B cell (primary cell): Measurements from ENCODE around the gene DUSP7. TPM values are rescaled to one million over a fixed set of nuclear protein-coding genes. Genes with fewer than 3 reads are reported as not detected.

ENCODE experiments used
- ATAC-seq: fragments of 200-7000 bp; cut with Tn5 transposase; one replicate; pipeline ENCODE4 v1.10.0; 2021; ENCODE audit warnings: low read depth, mild to moderate bottlenecking, moderate number of reproducible peaks, moderate library complexity
- CTCF ChIA-PET: fragments of 350-600 bp; sonication (Branson Sonifier 250); formaldehyde crosslinking; loops from one replicate; lab custom pipeline; 2021; ENCODE audit warnings: antibody characterized with exemption, inconsistent platforms; lab: Charles Lee
- POLR2A ChIA-PET: fragments of 350-600 bp; sonication (Branson Sonifier 250); formaldehyde crosslinking; loops from one replicate; lab custom pipeline; 2021; ENCODE audit warnings: antibody characterized with exemption; lab: Charles Lee
- DNase-seq: peaks from one replicate; pipeline ENCODE4 v3.0.0; 2013
- H2AFZ ChIP-seq: 2 replicates; pipeline ENCODE4 v1.6.1; 2012; ENCODE audit warnings: mild to moderate bottlenecking, low read depth, low read length; ENCODE audit not compliant: insufficient read depth, poor library complexity, severe bottlenecking
- H3K27ac ChIP-seq, 2 donors: 1 replicate in 1 of 2; 2 replicates in 1 of 2; pipeline ENCODE4 v1.5.1; 2012 to 2013; ENCODE audit warnings: low read length in 2 of 2, mild to moderate bottlenecking in 2 of 2, moderate library complexity in 1 of 2
- H3K27me3 ChIP-seq, 4 experiments: fragments of 200-600 bp in 1 of 4; sonication (generic) in 1 of 4; replicated peaks in 1 of 4; 1 replicate in 2 of 4; 2 replicates in 2 of 4; pipeline versions ENCODE4 v1.6.1 to v1.7.0; 2013 to 2016; ENCODE audit warnings: low read length in 3 of 4, mild to moderate bottlenecking in 2 of 4, mixed read lengths in 1 of 4, moderate library complexity in 1 of 4; ENCODE audit not compliant: insufficient read depth in 4 of 4, control insufficient read depth in 3 of 4; ENCODE audit errors: control extremely low read depth in 1 of 4
- H3K36me3 ChIP-seq, 2 experiments: replicated peaks in 1 of 2; 1 replicate in 1 of 2; 2 replicates in 1 of 2; pipeline versions ENCODE4 v1.6.1 to v1.7.1; 2013; ENCODE audit warnings: low read length in 1 of 2; ENCODE audit not compliant: insufficient read depth in 2 of 2, control insufficient read depth in 1 of 2; ENCODE audit errors: control extremely low read depth in 1 of 2, extremely low read depth in 1 of 2
- H3K4me1 ChIP-seq, 2 donors: fragments of 200-600 bp in 1 of 2; sonication (generic) in 1 of 2; 1 replicate in 1 of 2; 2 replicates in 1 of 2; pipeline versions ENCODE4 v1.5.1 to v1.6.1; 2013 to 2017; ENCODE audit warnings: low read length in 2 of 2; ENCODE audit not compliant: control insufficient read depth in 2 of 2, insufficient read depth in 2 of 2
- H3K4me2 ChIP-seq: replicated peaks from 2 replicates; pipeline ENCODE3; 2012; ENCODE audit warnings: mild to moderate bottlenecking, low read depth, low read length; ENCODE audit not compliant: poor library complexity, severe bottlenecking
- H3K4me3 ChIP-seq, 5 experiments: fragments of 200-600 bp in 1 of 5; sonication (generic) in 1 of 5; 1 replicate in 3 of 5; 2 replicates in 2 of 5; pipeline versions ENCODE4 v1.5.1 to v1.7.0; 2011 to 2016; ENCODE audit warnings: low read length in 4 of 5, mild to moderate bottlenecking in 4 of 5, low read depth in 2 of 5, control low read depth in 1 of 5, moderate library complexity in 1 of 5; ENCODE audit not compliant: insufficient read depth in 1 of 5; ENCODE audit errors: control extremely low read depth in 1 of 5, extremely low read depth in 1 of 5
- H3K79me2 ChIP-seq: fragments of 200-600 bp; sonication (generic); one replicate; pipeline ENCODE4 v1.6.0; 2016; ENCODE audit warnings: low read length; ENCODE audit not compliant: control insufficient read depth, insufficient read depth
- H3K9ac ChIP-seq: fragments of 200-600 bp; sonication (generic); 2 replicates; pipeline ENCODE4 v1.6.1; 2017; ENCODE audit warnings: mild to moderate bottlenecking, low read length, moderate library complexity
- H3K9me3 ChIP-seq, 3 donors: one replicate each; pipeline versions ENCODE4 v1.6.1 to v1.7.1; 2013; ENCODE audit warnings: low read length in 2 of 3; ENCODE audit not compliant: control insufficient read depth in 2 of 3, insufficient read depth in 1 of 3; ENCODE audit errors: control extremely low read depth in 1 of 3
- H4K20me1 ChIP-seq: 2 replicates; pipeline ENCODE4 v1.6.0; 2012; ENCODE audit warnings: mild to moderate bottlenecking, low read length; ENCODE audit not compliant: insufficient read depth, control insufficient read depth, poor library complexity, severe bottlenecking
- H3K27ac Mint-ChIP-seq: one replicate; pipeline ENCODE4 v1.8.0; 2021; ENCODE audit warnings: mixed read lengths
- H3K27me3 Mint-ChIP-seq: one replicate; pipeline ENCODE4 v1.8.0; 2021; ENCODE audit warnings: mixed read lengths
- H3K4me1 Mint-ChIP-seq: one replicate; pipeline ENCODE4 v1.8.0; 2021; ENCODE audit warnings: mixed read lengths
- H3K4me3 Mint-ChIP-seq: one replicate; pipeline ENCODE4 v1.8.0; 2021; ENCODE audit warnings: mixed read lengths
- H3K9me3 Mint-ChIP-seq: one replicate; pipeline ENCODE4 v1.8.0; 2022; ENCODE audit warnings: mixed read lengths; ENCODE audit not compliant: insufficient read depth
- EZH2 ChIP-seq: IDR thresholded peaks from 2 replicates; pipeline ENCODE4 v1.6.1; 2012; ENCODE audit warnings: borderline replicate concordance, low read depth, mild to moderate bottlenecking, moderate library complexity, low read length; ENCODE audit not compliant: insufficient read depth, poor library complexity, severe bottlenecking
- WGBS: methylation state at CpG from one replicate; pipeline ENCODE4 v1.1.5; 2013; ENCODE audit warnings: missing lambda C conversion rate; ENCODE audit not compliant: insufficient coverage; 5-methylcytosine and 5-hydroxymethylcytosine counted together
- intact Hi-C: fragments of 100-400 bp; cut with micrococcal nuclease; formaldehyde crosslinking; loops from one replicate; pipeline ENCODE4 v1.10.0; 2022
- polyA plus RNA-seq: library from polyadenylated mRNA; depleted of rRNA; stranded (reverse); fragments of >200 nt; gene quantifications from 2 replicates; pipeline ENCODE4 v1.2.3, GENCODE V29; 2012
- total RNA-seq, 2 donors: library from RNA; stranded (reverse); fragments of 120-200 nt in 1 of 2; gene quantifications; 1 replicate in 1 of 2; 2 replicates in 1 of 2; pipeline versions ENCODE4 v1.2.3 to v1.2.4, GENCODE V29; 2013 to 2022
- TF ChIP-seq, protein P1 (sequence below): fragments of 200-600 bp; IDR thresholded peaks from one replicate; pipeline ENCODE4 v1.8.0; 2022; ENCODE audit warnings: antibody characterized with exemption, mild to moderate bottlenecking

The DUSP7 gene
- total and polyA plus RNA-seq, 2 donors (not counting 1 experiment from before 2014, with no cell fraction given), result 5.1 to 6.9 TPM

DNA sequence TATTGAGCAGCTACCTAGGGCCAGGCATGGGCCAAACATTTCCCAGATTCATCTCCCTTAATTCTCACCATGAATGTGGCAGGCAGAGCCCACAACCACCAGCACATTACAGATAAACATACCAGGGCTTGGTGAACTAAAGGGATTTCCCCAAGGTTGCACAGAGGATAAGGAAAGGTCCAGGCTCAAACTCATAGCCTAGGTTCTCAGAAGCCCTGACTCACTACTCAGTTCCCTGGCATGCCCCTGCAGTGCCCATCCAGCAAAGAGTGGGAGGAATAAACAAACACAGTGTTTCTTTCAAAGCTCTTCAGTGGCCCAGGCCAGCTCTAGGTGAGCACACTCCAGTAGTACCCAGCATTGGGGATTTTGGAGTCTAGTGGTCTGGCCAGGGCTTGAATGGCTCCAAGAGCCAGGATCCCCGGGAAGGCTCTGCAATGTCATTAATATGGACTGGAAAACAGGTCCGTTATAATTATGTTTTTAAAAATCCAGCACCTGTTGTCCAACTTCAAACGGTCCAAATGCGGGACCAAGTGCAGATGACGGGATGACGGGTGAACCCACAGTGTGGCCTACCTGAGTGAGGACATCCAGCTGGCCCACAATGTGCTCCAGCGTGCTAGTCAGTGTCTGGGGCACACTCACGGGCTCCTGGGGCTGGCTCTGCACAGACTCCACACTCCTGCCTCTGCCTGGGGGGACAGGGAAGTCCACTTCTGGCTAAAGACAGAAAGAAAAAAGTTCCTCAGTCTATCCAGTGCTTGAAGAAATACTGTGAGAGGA is 39.8 kb upstream of the DUSP7 start:
- WGBS, result 100% methylated on average over 8 of the region's 8 CpGs
- TF ChIP-seq EZH2, result no peak
- TF ChIP-seq, protein P1, sequence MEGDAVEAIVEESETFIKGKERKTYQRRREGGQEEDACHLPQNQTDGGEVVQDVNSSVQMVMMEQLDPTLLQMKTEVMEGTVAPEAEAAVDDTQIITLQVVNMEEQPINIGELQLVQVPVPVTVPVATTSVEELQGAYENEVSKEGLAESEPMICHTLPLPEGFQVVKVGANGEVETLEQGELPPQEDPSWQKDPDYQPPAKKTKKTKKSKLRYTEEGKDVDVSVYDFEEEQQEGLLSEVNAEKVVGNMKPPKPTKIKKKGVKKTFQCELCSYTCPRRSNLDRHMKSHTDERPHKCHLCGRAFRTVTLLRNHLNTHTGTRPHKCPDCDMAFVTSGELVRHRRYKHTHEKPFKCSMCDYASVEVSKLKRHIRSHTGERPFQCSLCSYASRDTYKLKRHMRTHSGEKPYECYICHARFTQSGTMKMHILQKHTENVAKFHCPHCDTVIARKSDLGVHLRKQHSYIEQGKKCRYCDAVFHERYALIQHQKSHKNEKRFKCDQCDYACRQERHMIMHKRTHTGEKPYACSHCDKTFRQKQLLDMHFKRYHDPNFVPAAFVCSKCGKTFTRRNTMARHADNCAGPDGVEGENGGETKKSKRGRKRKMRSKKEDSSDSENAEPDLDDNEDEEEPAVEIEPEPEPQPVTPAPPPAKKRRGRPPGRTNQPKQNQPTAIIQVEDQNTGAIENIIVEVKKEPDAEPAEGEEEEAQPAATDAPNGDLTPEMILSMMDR, result no peak
- ATAC-seq (no peak), DNase-seq (no peak)
- ChIA-PET POLR2A (no interaction called here), CTCF (interaction anchor here (1.0 kb wide), 1 partner anchor 16 kb away, joined by 3 read pairs; no protein-coding TSS in a partner anchor)
- H3K36me3 ChIP-seq, result no peaks in the 10 kb centered on the region
- no peaks in the 10 kb centered on the region for H3K79me2 ChIP-seq
- H2AFZ ChIP-seq, result no peak overlapping the region
- Mint-ChIP-seq H3K27me3 (no peaks in the 10 kb centered on the region), H3K9me3 (peaks cover under 1% of the 10 kb centered on the region), H3K4me3 (no peak overlapping the region), H3K4me1 (no peaks in the 10 kb centered on the region), H3K27ac (no peak overlapping the region)
- no peaks in the 10 kb centered on the region for H3K27me3 ChIP-seq
- H3K9me3 ChIP-seq, result peaks cover 0 to 4% (median 3%) of the 10 kb centered on the region in 3 donors
- no peak overlapping the region for H3K4me2 ChIP-seq
- no peak overlapping the region for H3K27ac ChIP-seq
- no peaks in the 10 kb centered on the region for H3K4me1 ChIP-seq
- H3K9ac ChIP-seq, result no peak overlapping the region
- H3K4me3 ChIP-seq, result no peak overlapping the region
- H4K20me1 ChIP-seq, result no peaks in the 10 kb centered on the region
- intact Hi-C loops, result no loop called here
